SK-N-SH (cell line): ENCODE data around the gene CDH23.

Source experiments
- CTCF ChIP-seq: fragments of 200-600 bp; sonication (generic); IDR thresholded peaks from 2 replicates; pipeline ENCODE4 v1.6.1; 2017; ENCODE audit warnings: antibody characterized with exemption, mild to moderate bottlenecking, moderate library complexity
- EP300 ChIP-seq, 2 experiments: IDR thresholded peaks; 2 replicates each; pipeline versions ENCODE4 v1.4.0 to v1.6.1; 2012; ENCODE audit warnings: borderline replicate concordance in 1 of 2, low read depth in 1 of 2, low read length in 1 of 2
- EZH2phosphoT487 ChIP-seq: fragments of 200-600 bp; sonication (generic); IDR thresholded peaks from 2 replicates; pipeline ENCODE4 v1.6.1; 2017; ENCODE audit warnings: low read depth, mixed run types, mild to moderate bottlenecking, antibody characterized with exemption, moderate library complexity, borderline replicate concordance
- MXI1 ChIP-seq: IDR thresholded peaks from 2 replicates; pipeline ENCODE4 v1.6.1; 2012; ENCODE audit warnings: mild to moderate bottlenecking, low read depth, low read length, improper control_type of control experiment
- RAD21 ChIP-seq: IDR thresholded peaks from 2 replicates; pipeline ENCODE4 v1.6.1; 2012; ENCODE audit warnings: mild to moderate bottlenecking, low read length
- REST ChIP-seq: IDR thresholded peaks from 2 replicates; pipeline ENCODE4 v1.6.1; 2012; ENCODE audit warnings: mild to moderate bottlenecking, low read depth, low read length, moderate library complexity
- RFX5 ChIP-seq: IDR thresholded peaks from 2 replicates; pipeline ENCODE4 v1.6.1; 2012; ENCODE audit warnings: mild to moderate bottlenecking, improper control_type of control experiment, low read length
- SMC3 ChIP-seq: IDR thresholded peaks from 2 replicates; pipeline ENCODE4 v1.6.1; 2012; ENCODE audit warnings: low read depth, low read length, improper control_type of control experiment
- ZBTB33 ChIP-seq: IDR thresholded peaks from 2 replicates; pipeline ENCODE4 v1.4.0; 2012; ENCODE audit warnings: low read depth, borderline replicate concordance
- TF ChIP-seq, protein P1 (sequence below): IDR thresholded peaks from 2 replicates; pipeline ENCODE4; 2012

- TF ChIP-seq MXI1: no peak
- TF ChIP-seq RFX5: no peak
- TF ChIP-seq RAD21: no peak
- TF ChIP-seq REST: no peak
- TF ChIP-seq EP300 (IDR thresholded peaks at IDR 0.05; ENCODE audit: borderline replicate concordance in 1 of 2, low read depth in 1 of 2, low read length in 1 of 2): no peak
- TF ChIP-seq ZBTB33: no peak
- TF ChIP-seq CTCF: no peak
- TF ChIP-seq SMC3: no peak
- TF ChIP-seq, protein P1, sequence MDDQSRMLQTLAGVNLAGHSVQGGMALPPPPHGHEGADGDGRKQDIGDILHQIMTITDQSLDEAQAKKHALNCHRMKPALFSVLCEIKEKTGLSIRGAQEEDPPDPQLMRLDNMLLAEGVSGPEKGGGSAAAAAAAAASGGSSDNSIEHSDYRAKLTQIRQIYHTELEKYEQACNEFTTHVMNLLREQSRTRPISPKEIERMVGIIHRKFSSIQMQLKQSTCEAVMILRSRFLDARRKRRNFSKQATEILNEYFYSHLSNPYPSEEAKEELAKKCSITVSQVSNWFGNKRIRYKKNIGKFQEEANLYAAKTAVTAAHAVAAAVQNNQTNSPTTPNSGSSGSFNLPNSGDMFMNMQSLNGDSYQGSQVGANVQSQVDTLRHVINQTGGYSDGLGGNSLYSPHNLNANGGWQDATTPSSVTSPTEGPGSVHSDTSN: no peak
- no peak for TF ChIP-seq EZH2phosphoT487
These were observed 63.9 kb downstream of the CDH23 start for GRCh38 chr10:71460615-71461014.
